ENCODE data around the gene STAB2.

DNA sequence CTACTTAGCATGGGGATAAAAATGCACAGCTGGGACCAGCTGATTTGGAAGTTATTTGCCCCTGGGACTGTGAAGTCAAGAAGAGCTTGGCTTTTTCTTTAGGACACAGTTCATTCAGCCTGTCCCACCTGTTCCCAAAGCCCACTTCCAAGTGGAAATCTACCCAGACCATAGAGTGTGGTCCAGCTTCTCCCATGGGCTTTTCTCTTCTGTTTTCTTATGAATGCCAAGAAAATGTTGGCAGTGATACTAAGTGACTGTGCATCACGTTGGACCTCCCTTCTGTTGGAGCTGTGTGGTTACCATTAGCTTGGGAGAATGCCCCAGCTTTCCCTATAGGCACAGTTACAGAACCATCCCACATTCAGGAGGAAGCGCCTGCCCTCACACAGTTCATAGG is 164.5 kb downstream of the STAB2 start:
- TF ChIP-seq, protein P1, sequence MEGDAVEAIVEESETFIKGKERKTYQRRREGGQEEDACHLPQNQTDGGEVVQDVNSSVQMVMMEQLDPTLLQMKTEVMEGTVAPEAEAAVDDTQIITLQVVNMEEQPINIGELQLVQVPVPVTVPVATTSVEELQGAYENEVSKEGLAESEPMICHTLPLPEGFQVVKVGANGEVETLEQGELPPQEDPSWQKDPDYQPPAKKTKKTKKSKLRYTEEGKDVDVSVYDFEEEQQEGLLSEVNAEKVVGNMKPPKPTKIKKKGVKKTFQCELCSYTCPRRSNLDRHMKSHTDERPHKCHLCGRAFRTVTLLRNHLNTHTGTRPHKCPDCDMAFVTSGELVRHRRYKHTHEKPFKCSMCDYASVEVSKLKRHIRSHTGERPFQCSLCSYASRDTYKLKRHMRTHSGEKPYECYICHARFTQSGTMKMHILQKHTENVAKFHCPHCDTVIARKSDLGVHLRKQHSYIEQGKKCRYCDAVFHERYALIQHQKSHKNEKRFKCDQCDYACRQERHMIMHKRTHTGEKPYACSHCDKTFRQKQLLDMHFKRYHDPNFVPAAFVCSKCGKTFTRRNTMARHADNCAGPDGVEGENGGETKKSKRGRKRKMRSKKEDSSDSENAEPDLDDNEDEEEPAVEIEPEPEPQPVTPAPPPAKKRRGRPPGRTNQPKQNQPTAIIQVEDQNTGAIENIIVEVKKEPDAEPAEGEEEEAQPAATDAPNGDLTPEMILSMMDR (IDR thresholded peaks at IDR 0.05; ENCODE audit: low read length) = no peak
- TF ChIP-seq EZH2phosphoT487 (IDR thresholded peaks at IDR 0.05; ENCODE audit: low read length) = no peak
- no peak for TF ChIP-seq EZH2 (optimal IDR thresholded peaks at IDR 0.05; ENCODE audit: low read depth, low read length)
